Natural killer cell treated with Interleukin-12 subunit alpha and Interleukin-12 subunit beta and Interleukin-15 and Interleukin-18, amount 100 ng/mL, for 72 hours (primary cell): ENCODE measurements around the gene CFAP100. TPM values are rescaled to one million over a fixed set of nuclear protein-coding genes. Genes with fewer than 3 reads are reported as not detected.
A peak's percentile ranks its signal among the peaks of the same experiment; 100 is the strongest.

Experiments used
- ATAC-seq, 2 donors: fragments of 150-1000 bp; cut with Tn5 transposase in 1 of 2; sonication (Bioruptor Pico), chemical (Tn5 transposase) in 1 of 2; 2 replicates each; pipeline ENCODE4 v1.10.0; 2021
- DNase-seq: peaks from one replicate; pipeline ENCODE4 v3.0.0; 2022; ENCODE audit warnings: low spot score
- H3K27ac Mint-ChIP-seq, 2 donors: 1 replicate in 1 of 2; 2 replicates in 1 of 2; pipeline ENCODE4 v1.8.0; 2022; ENCODE audit warnings: mixed read lengths in 2 of 2, mild to moderate bottlenecking in 1 of 2, moderate library complexity in 1 of 2
- H3K27me3 Mint-ChIP-seq, 2 donors: 1 replicate in 1 of 2; 2 replicates in 1 of 2; pipeline ENCODE4 v1.8.0; 2022; ENCODE audit warnings: mixed read lengths in 2 of 2
- H3K36me3 Mint-ChIP-seq: one replicate; pipeline ENCODE4 v1.8.0; 2022; ENCODE audit warnings: mixed read lengths
- H3K4me1 Mint-ChIP-seq, 2 donors: 1 replicate in 1 of 2; 2 replicates in 1 of 2; pipeline ENCODE4 v1.8.0; 2022; ENCODE audit warnings: low read depth in 2 of 2, mixed read lengths in 2 of 2, mild to moderate bottlenecking in 1 of 2
- H3K4me3 Mint-ChIP-seq: one replicate; pipeline ENCODE4 v1.8.0; 2022; ENCODE audit warnings: mixed read lengths
- H3K9me3 Mint-ChIP-seq: 2 replicates; pipeline ENCODE4 v1.8.0; 2022; ENCODE audit warnings: mixed read lengths
- total RNA-seq, 2 donors: library from RNA; stranded (reverse); gene quantifications; one replicate each; pipeline ENCODE4 v1.2.3, GENCODE V29; 2022

The CFAP100 gene
- total RNA-seq, 2 donors from 2014 or later: not detected

- Mint-ChIP-seq H3K4me1 (peaks cover 0 to 19% of the 10 kb centered on the region in 2 donors), H3K9me3 (no peaks in the 10 kb centered on the region), H3K27ac (no peak overlapping the region), H3K27me3 (no peaks in the 10 kb centered on the region), H3K36me3 (peaks cover 6% of the 10 kb centered on the region), H3K4me3 (no peak overlapping the region)
- ATAC-seq: no peak
- DNase-seq: no peak
These were observed 65.0 kb downstream of the CFAP100 start for GRCh38 chr3:126459763-126460127.

- Mint-ChIP-seq H3K9me3 (no peaks in the 10 kb centered on the region), H3K36me3 (peaks cover 6% of the 10 kb centered on the region), H3K4me1 (peaks cover 0 to 19% of the 10 kb centered on the region in 2 donors), H3K4me3 (no peak overlapping the region), H3K27me3 (no peaks in the 10 kb centered on the region), H3K27ac (no peak overlapping the region)
- no peak for ATAC-seq
- peak; percentile 34 for DNase-seq
These were observed 65.7 kb downstream of the CFAP100 start for GRCh38 chr3:126460381-126460780.

GRCh38 chr3:126461450-126462070, 66.9 kb downstream of the CFAP100 start:
- no peak overlapping the region for H3K4me3 Mint-ChIP-seq
- DNase-seq (peak; percentile 47), ATAC-seq (no peak)
- H3K27ac Mint-ChIP-seq: no peak overlapping the region
- no peaks in the 10 kb centered on the region for H3K9me3 Mint-ChIP-seq
- H3K4me1 Mint-ChIP-seq: peaks cover under 1 to 24% of the 10 kb centered on the region in 2 donors
- H3K27me3 Mint-ChIP-seq: no peaks in the 10 kb centered on the region
- peaks cover 6% of the 10 kb centered on the region for H3K36me3 Mint-ChIP-seq

GRCh38 chr3:126463521-126463920, 68.8 kb downstream of the CFAP100 start:
- Mint-ChIP-seq H3K27ac (no peak overlapping the region), H3K4me1 (peaks cover 12 to 30% of the 10 kb centered on the region in 2 donors), H3K27me3 (no peaks in the 10 kb centered on the region), H3K36me3 (peaks cover 10% of the 10 kb centered on the region), H3K4me3 (no peak overlapping the region), H3K9me3 (no peaks in the 10 kb centered on the region)
- ATAC-seq: no peak
- no peak for DNase-seq

- no peaks in the 10 kb centered on the region for H3K27me3 Mint-ChIP-seq
- H3K9me3 Mint-ChIP-seq: no peaks in the 10 kb centered on the region
- peaks cover 16 to 33% of the 10 kb centered on the region in 2 donors for H3K4me1 Mint-ChIP-seq
- H3K36me3 Mint-ChIP-seq: peaks cover 14% of the 10 kb centered on the region
- DNase-seq: peak; percentile 18
- ATAC-seq: no peak
- no peak overlapping the region for H3K27ac Mint-ChIP-seq
- H3K4me3 Mint-ChIP-seq: no peak overlapping the region
These were observed 69.4 kb downstream of the CFAP100 start for GRCh38 chr3:126464093-126464492.

GRCh38 chr3:126464494-126464893, 69.8 kb downstream of the CFAP100 start:
- H3K36me3 Mint-ChIP-seq: peaks cover 19% of the 10 kb centered on the region
- no peak overlapping the region for H3K27ac Mint-ChIP-seq
- peaks cover 20 to 37% of the 10 kb centered on the region in 2 donors for H3K4me1 Mint-ChIP-seq
- ATAC-seq (no peak), DNase-seq (peak; percentile 23)
- no peaks in the 10 kb centered on the region for H3K27me3 Mint-ChIP-seq
- no peak overlapping the region for H3K4me3 Mint-ChIP-seq
- no peaks in the 10 kb centered on the region for H3K9me3 Mint-ChIP-seq

- H3K4me1 Mint-ChIP-seq: peaks cover 25 to 42% of the 10 kb centered on the region in 2 donors
- H3K4me3 Mint-ChIP-seq: no peak overlapping the region
- peaks cover 23% of the 10 kb centered on the region for H3K36me3 Mint-ChIP-seq
- no peak overlapping the region for H3K27ac Mint-ChIP-seq
- no peaks in the 10 kb centered on the region for H3K27me3 Mint-ChIP-seq
- peak in 1 of 2 donors; percentile 28 for ATAC-seq
- H3K9me3 Mint-ChIP-seq: no peaks in the 10 kb centered on the region
- peak; percentile 38 for DNase-seq
These were observed 70.3 kb downstream of the CFAP100 start for GRCh38 chr3:126464997-126465396.

GRCh38 chr3:126465928-126466544, 71.3 kb downstream of the CFAP100 start:
- Mint-ChIP-seq H3K27me3 (no peaks in the 10 kb centered on the region), H3K27ac (peak overlapping the region in 1 of 2 donors; percentile 9), H3K36me3 (peaks cover 23% of the 10 kb centered on the region), H3K9me3 (no peaks in the 10 kb centered on the region), H3K4me3 (no peak overlapping the region), H3K4me1 (peaks cover 32 to 39% of the 10 kb centered on the region in 2 donors)
- ATAC-seq: no peak
- no peak for DNase-seq

- H3K27ac Mint-ChIP-seq: peak overlapping the region; percentile 9 to 24
These were observed 72.3 kb downstream of the CFAP100 start for GRCh38 chr3:126466886-126467610.

GRCh38 chr3:126467611-126467955, 72.9 kb downstream of the CFAP100 start:
- peaks cover 41 to 48% of the 10 kb centered on the region in 2 donors for H3K4me1 Mint-ChIP-seq
- no peak overlapping the region for H3K4me3 Mint-ChIP-seq
- no peak overlapping the region for H3K27ac Mint-ChIP-seq
- peaks cover 23% of the 10 kb centered on the region for H3K36me3 Mint-ChIP-seq
- no peaks in the 10 kb centered on the region for H3K9me3 Mint-ChIP-seq
- DNase-seq (peak; percentile 28), ATAC-seq (no peak)
- no peaks in the 10 kb centered on the region for H3K27me3 Mint-ChIP-seq

More at GRCh38 chr3:126466886-126467610, 72.3 kb downstream of the CFAP100 start:
- Mint-ChIP-seq H3K4me1 (peaks cover 36 to 42% of the 10 kb centered on the region in 2 donors), H3K36me3 (peaks cover 23% of the 10 kb centered on the region), H3K9me3 (no peaks in the 10 kb centered on the region), H3K4me3 (no peak overlapping the region), H3K27me3 (no peaks in the 10 kb centered on the region)
- ATAC-seq: no peak
- DNase-seq: peak; percentile 54

GRCh38 chr3:126468028-126468891, 73.6 kb downstream of the CFAP100 start:
- Mint-ChIP-seq H3K9me3 (no peaks in the 10 kb centered on the region), H3K36me3 (peaks cover 23% of the 10 kb centered on the region), H3K4me1 (peaks cover 48 to 55% of the 10 kb centered on the region in 2 donors), H3K27me3 (no peaks in the 10 kb centered on the region), H3K4me3 (no peak overlapping the region), H3K27ac (peak overlapping the region; percentile 56 to 77)
- ATAC-seq (no peak), DNase-seq (peak; percentile 46)

GRCh38 chr3:126469479-126469878, 74.8 kb downstream of the CFAP100 start:
- H3K36me3 Mint-ChIP-seq: peaks cover 19% of the 10 kb centered on the region

GRCh38 chr3:126472277-126473006, 77.7 kb downstream of the CFAP100 start:
- no peaks in the 10 kb centered on the region for H3K27me3 Mint-ChIP-seq
- peak; percentile 7 to 13 for ATAC-seq
- H3K27ac Mint-ChIP-seq: peak overlapping the region; percentile 10 to 53
- DNase-seq: peak; percentile 71
- H3K36me3 Mint-ChIP-seq: peaks cover 17% of the 10 kb centered on the region
- H3K4me1 Mint-ChIP-seq: peaks cover 58 to 62% of the 10 kb centered on the region in 2 donors
- no peaks in the 10 kb centered on the region for H3K9me3 Mint-ChIP-seq
- H3K4me3 Mint-ChIP-seq: peak overlapping the region; percentile 70

More at GRCh38 chr3:126469479-126469878, 74.8 kb downstream of the CFAP100 start:
- DNase-seq (peak; percentile 51), ATAC-seq (no peak)
- no peaks in the 10 kb centered on the region for H3K9me3 Mint-ChIP-seq
- H3K4me1 Mint-ChIP-seq: peaks cover 56 to 61% of the 10 kb centered on the region in 2 donors
- H3K4me3 Mint-ChIP-seq: no peak overlapping the region
- H3K27me3 Mint-ChIP-seq: no peaks in the 10 kb centered on the region
- peak overlapping the region in 1 of 2 donors; percentile 56 for H3K27ac Mint-ChIP-seq
